H9 (cell line): Measurements from ENCODE around the gene KIFC3. TPM values are rescaled to one million over a fixed set of nuclear protein-coding genes. Genes with fewer than 3 reads are reported as not detected.

Source experiments
- DNase-seq: peaks from one replicate; pipeline ENCODE4 v3.0.0-alpha.2; 2017
- H2AFZ ChIP-seq: one replicate; pipeline ENCODE4 v1.6.1; 2013; ENCODE audit warnings: mild to moderate bottlenecking, low read length, control low read depth, moderate library complexity
- H2AK5ac ChIP-seq: 2 replicates; pipeline ENCODE4 v1.6.1; 2013; ENCODE audit warnings: low read length, control low read depth, mixed read lengths; ENCODE audit not compliant: insufficient read length
- H2BK120ac ChIP-seq: one replicate; pipeline ENCODE4 v1.6.1; 2013; ENCODE audit warnings: low read depth, mild to moderate bottlenecking, low read length, control low read depth, inconsistent platforms; ENCODE audit not compliant: poor library complexity, severe bottlenecking
- H2BK12ac ChIP-seq: 2 replicates; pipeline ENCODE4 v1.6.1; 2013; ENCODE audit warnings: low read length, control low read depth, mixed read lengths, low read depth; ENCODE audit not compliant: insufficient read length
- H2BK15ac ChIP-seq: 2 replicates; pipeline ENCODE4 v1.6.1; 2013; ENCODE audit warnings: low read depth, low read length, control low read depth
- H2BK20ac ChIP-seq: one replicate; pipeline ENCODE4 v1.6.1; 2013; ENCODE audit warnings: low read depth, mild to moderate bottlenecking, low read length, control low read depth, inconsistent platforms; ENCODE audit not compliant: poor library complexity, severe bottlenecking
- H2BK5ac ChIP-seq: 2 replicates; pipeline ENCODE4 v1.6.1; 2013; ENCODE audit warnings: low read length, control low read depth, mixed read lengths; ENCODE audit not compliant: insufficient read length
- H3K14ac ChIP-seq: 2 replicates; pipeline ENCODE4 v1.6.1; 2013; ENCODE audit warnings: low read length, control low read depth; ENCODE audit not compliant: insufficient read depth
- H3K18ac ChIP-seq: 2 replicates; pipeline ENCODE4 v1.6.1; 2013; ENCODE audit warnings: low read depth, mild to moderate bottlenecking, mixed read lengths, low read length, control low read depth; ENCODE audit not compliant: insufficient read length
- H3K23ac ChIP-seq: 2 replicates; pipeline ENCODE4 v1.6.1; 2013; ENCODE audit warnings: low read length, control low read depth, mixed read lengths, low read depth; ENCODE audit not compliant: insufficient read length
- H3K23me2 ChIP-seq: 2 replicates; pipeline ENCODE4 v1.6.1; 2013; ENCODE audit warnings: low read depth, mild to moderate bottlenecking, mixed read lengths, low read length, control low read depth; ENCODE audit not compliant: insufficient read length, poor library complexity, severe bottlenecking
- H3K27ac ChIP-seq: 2 replicates; pipeline ENCODE4 v1.5.1; 2013; ENCODE audit warnings: low read length, control low read depth, mixed read lengths, low read depth; ENCODE audit not compliant: insufficient read length
- H3K27me3 ChIP-seq: 2 replicates; pipeline ENCODE4 v1.6.1; 2013; ENCODE audit warnings: low read length, control low read depth, inconsistent platforms; ENCODE audit not compliant: insufficient read depth
- H3K4ac ChIP-seq: 2 replicates; pipeline ENCODE4 v1.6.1; 2013; ENCODE audit warnings: low read depth, mild to moderate bottlenecking, control low read depth, inconsistent platforms, low read length, moderate library complexity
- H3K4me1 ChIP-seq: 2 replicates; pipeline ENCODE4 v1.6.1; 2013; ENCODE audit warnings: low read length, control low read depth, inconsistent platforms; ENCODE audit not compliant: insufficient read depth
- H3K4me2 ChIP-seq: 2 replicates; pipeline ENCODE4 v1.6.1; 2013; ENCODE audit warnings: low read length, control low read depth, mixed read lengths; ENCODE audit not compliant: insufficient read length, insufficient read depth
- H3K56ac ChIP-seq: 2 replicates; pipeline ENCODE4 v1.6.1; 2013; ENCODE audit warnings: low read depth, mild to moderate bottlenecking, mixed read lengths, low read length, control low read depth; ENCODE audit not compliant: insufficient read length
- H3K79me1 ChIP-seq: 2 replicates; pipeline ENCODE4 v1.6.1; 2013; ENCODE audit warnings: low read depth, mild to moderate bottlenecking, moderate library complexity, low read length, control low read depth, inconsistent platforms; ENCODE audit not compliant: insufficient read depth, poor library complexity, severe bottlenecking
- H3K79me2 ChIP-seq: 2 replicates; pipeline ENCODE4 v1.6.1; 2013; ENCODE audit warnings: low read length, control low read depth, inconsistent platforms; ENCODE audit not compliant: insufficient read depth
- H3K9ac ChIP-seq: 2 replicates; pipeline ENCODE4 v1.6.1; 2013; ENCODE audit warnings: low read length, control low read depth, mixed read lengths; ENCODE audit not compliant: insufficient read length; ENCODE audit errors: extremely low read depth
- H3K9me3 ChIP-seq: one replicate; pipeline ENCODE4 v1.6.1; 2013; ENCODE audit warnings: low read depth, low read length, inconsistent platforms; ENCODE audit not compliant: control insufficient read depth
- H3T11ph ChIP-seq: one replicate; pipeline ENCODE4 v1.6.1; 2013; ENCODE audit warnings: mild to moderate bottlenecking, low read length, control low read depth, inconsistent platforms
- H4K20me1 ChIP-seq: one replicate; pipeline ENCODE4 v1.6.1; 2013; ENCODE audit not compliant: control insufficient read depth, insufficient read length, insufficient read depth
- H4K5ac ChIP-seq: 2 replicates; pipeline ENCODE4 v1.6.1; 2013; ENCODE audit warnings: low read depth, mild to moderate bottlenecking, mixed read lengths, low read length, control low read depth; ENCODE audit not compliant: insufficient read length
- H4K8ac ChIP-seq: replicated peaks from 2 replicates; pipeline ENCODE4 v1.6.1; 2013; ENCODE audit warnings: low read length, control low read depth, mixed read lengths, low read depth; ENCODE audit not compliant: insufficient read length
- H4K91ac ChIP-seq: 2 replicates; pipeline ENCODE4 v1.6.1; 2013; ENCODE audit warnings: low read depth, mild to moderate bottlenecking, moderate library complexity, mixed read lengths, low read length, control low read depth; ENCODE audit not compliant: insufficient read length
- H3K27ac Mint-ChIP-seq, 3 experiments: 2 replicates in 2 of 3; 3 replicates in 1 of 3; pipeline ENCODE4 v1.8.0; 2020 to 2021; ENCODE audit warnings: mixed read lengths in 3 of 3, mild to moderate bottlenecking in 1 of 3, moderate library complexity in 1 of 3
- H3K27me3 Mint-ChIP-seq: 2 replicates; pipeline ENCODE4 v1.8.0; 2021; ENCODE audit warnings: low read depth, mild to moderate bottlenecking, moderate library complexity, mixed read lengths
- H3K36me3 Mint-ChIP-seq, 3 experiments: 2 replicates in 2 of 3; 3 replicates in 1 of 3; pipeline ENCODE4 v1.8.0; 2020 to 2021; ENCODE audit warnings: low read depth in 3 of 3, mixed read lengths in 3 of 3; ENCODE audit not compliant: insufficient read depth in 1 of 3
- H3K4me1 Mint-ChIP-seq, 2 experiments: 2 replicates each; pipeline ENCODE4 v1.8.0; 2020; ENCODE audit warnings: mixed read lengths in 2 of 2
- H3K4me3 Mint-ChIP-seq, 2 experiments: 2 replicates in 1 of 2; 3 replicates in 1 of 2; pipeline ENCODE4 v1.8.0; 2020 to 2021; ENCODE audit warnings: mild to moderate bottlenecking in 2 of 2, mixed read lengths in 2 of 2, moderate library complexity in 1 of 2
- H3K9me3 Mint-ChIP-seq, 2 experiments: 2 replicates in 1 of 2; 3 replicates in 1 of 2; pipeline ENCODE4 v1.8.0; 2020; ENCODE audit warnings: mild to moderate bottlenecking in 2 of 2, mixed read lengths in 2 of 2, moderate library complexity in 1 of 2
- WGBS: extraction: QIAGEN DNeasy Blood & Tissue Kit; methylation state at CpG from one replicate; pipeline ENCODE4 v1.1.7; 2013; ENCODE audit warnings: missing lambda C conversion rate, low lambda C conversion rate, mixed read lengths; ENCODE audit not compliant: insufficient read length; ENCODE audit errors: extremely low coverage; 5-methylcytosine and 5-hydroxymethylcytosine counted together
- microRNA-seq: library from miRNA; unstranded; fragments of <30 nt; microRNA quantifications from one replicate; pipeline ENCODE4, GENCODE V29; 2020; ENCODE audit warnings: borderline microRNAs expressed
- total RNA-seq: library from RNA; stranded (reverse); gene quantifications from 2 replicates; pipeline ENCODE4 v1.2.1, GENCODE V29; 2021
- TF ChIP-seq, protein P1 (sequence below): fragments of 200-600 bp; sonication (generic); conservative IDR thresholded peaks from 3 replicates; pipeline ENCODE4 v1.8.0; 2021; ENCODE audit warnings: antibody characterized with exemption, mild to moderate bottlenecking

Gene KIFC3
- total RNA-seq, 1 experiment from 2014 or later, result 5.0 TPM

- no peak overlapping the region for H3T11ph ChIP-seq
- H3K9me3 Mint-ChIP-seq, result peaks cover 0 to 16% of the 10 kb centered on the region in 2 experiments; a peak in 2 of 5 replicates
Observed at GRCh38 chr16:57709663-57710062, 92.6 kb downstream of the KIFC3 start.

More at GRCh38 chr16:57709663-57710062, 92.6 kb downstream of the KIFC3 start:
- no peak overlapping the region for H3K23ac ChIP-seq
- no peaks in the 10 kb centered on the region for H3K27me3 ChIP-seq
- H2AK5ac ChIP-seq, result no peak overlapping the region
- H3K4me2 ChIP-seq, result no peak overlapping the region
- H2BK5ac ChIP-seq, result no peak overlapping the region
- H2AFZ ChIP-seq, result no peak overlapping the region
- WGBS, result no CpG with 5 or more reads among the region's 3 CpGs
- H2BK12ac ChIP-seq, result no peak overlapping the region
- H2BK120ac ChIP-seq, result no peak overlapping the region
- Mint-ChIP-seq H3K4me1 (no peaks in the 10 kb centered on the region; a peak in 1 of 4 replicates), H3K4me3 (no peak overlapping the region), H3K27me3 (peaks cover 32% of the 10 kb centered on the region), H3K36me3 (no peaks in the 10 kb centered on the region; a peak in 1 of 7 replicates), H3K27ac (no peak overlapping the region)
- DNase-seq, result no peak
- TF ChIP-seq, protein P1, sequence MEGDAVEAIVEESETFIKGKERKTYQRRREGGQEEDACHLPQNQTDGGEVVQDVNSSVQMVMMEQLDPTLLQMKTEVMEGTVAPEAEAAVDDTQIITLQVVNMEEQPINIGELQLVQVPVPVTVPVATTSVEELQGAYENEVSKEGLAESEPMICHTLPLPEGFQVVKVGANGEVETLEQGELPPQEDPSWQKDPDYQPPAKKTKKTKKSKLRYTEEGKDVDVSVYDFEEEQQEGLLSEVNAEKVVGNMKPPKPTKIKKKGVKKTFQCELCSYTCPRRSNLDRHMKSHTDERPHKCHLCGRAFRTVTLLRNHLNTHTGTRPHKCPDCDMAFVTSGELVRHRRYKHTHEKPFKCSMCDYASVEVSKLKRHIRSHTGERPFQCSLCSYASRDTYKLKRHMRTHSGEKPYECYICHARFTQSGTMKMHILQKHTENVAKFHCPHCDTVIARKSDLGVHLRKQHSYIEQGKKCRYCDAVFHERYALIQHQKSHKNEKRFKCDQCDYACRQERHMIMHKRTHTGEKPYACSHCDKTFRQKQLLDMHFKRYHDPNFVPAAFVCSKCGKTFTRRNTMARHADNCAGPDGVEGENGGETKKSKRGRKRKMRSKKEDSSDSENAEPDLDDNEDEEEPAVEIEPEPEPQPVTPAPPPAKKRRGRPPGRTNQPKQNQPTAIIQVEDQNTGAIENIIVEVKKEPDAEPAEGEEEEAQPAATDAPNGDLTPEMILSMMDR, result no peak
- H4K5ac ChIP-seq, result no peak overlapping the region
- H3K18ac ChIP-seq, result no peak overlapping the region
- no peak overlapping the region for H4K8ac ChIP-seq
- H3K56ac ChIP-seq, result no peak overlapping the region
- H4K91ac ChIP-seq, result no peak overlapping the region
- H3K4me1 ChIP-seq, result no peaks in the 10 kb centered on the region
- no peak overlapping the region for H2BK20ac ChIP-seq
- no peaks in the 10 kb centered on the region for H3K23me2 ChIP-seq
- no peak overlapping the region for H3K14ac ChIP-seq
- no peak overlapping the region for H2BK15ac ChIP-seq
- H4K20me1 ChIP-seq, result no peaks in the 10 kb centered on the region
- H3K79me1 ChIP-seq, result no peaks in the 10 kb centered on the region
- H3K9ac ChIP-seq, result no peak overlapping the region
- H3K27ac ChIP-seq, result no peak overlapping the region
- H3K9me3 ChIP-seq, result no peaks in the 10 kb centered on the region
- no peaks in the 10 kb centered on the region for H3K79me2 ChIP-seq
- no peak overlapping the region for H3K4ac ChIP-seq

Small RNA genes lying within 50 kb of the gene (microRNA-seq; reads per million reads assigned to microRNA genes)
- not detected for gene MIR6772

Other genes with a start within 250 kb of the KIFC3 start
- gene ADGRG1, start 173.9 kb downstream of the KIFC3 start, total RNA-seq, result 0.57 and 1.1 TPM in 2 replicates
- 0.46 and 0.64 TPM in 2 replicates for gene ADGRG3, start 134.2 kb downstream of the KIFC3 start, total RNA-seq
- gene DRC7, start 107.7 kb downstream of the KIFC3 start, total RNA-seq, result 0.72 TPM in 1 of 2 replicates, not detected in the other
- gene KATNB1, start 66.7 kb downstream of the KIFC3 start, total RNA-seq, result 25.7 and 29.9 TPM in 2 replicates
- not detected in 2 replicates for gene CNGB1, start 168.6 kb upstream of the KIFC3 start, total RNA-seq
- gene ZNF319, start 198.2 kb upstream of the KIFC3 start, total RNA-seq, result 5.6 and 6.6 TPM in 2 replicates
- gene USB1, start 198.9 kb upstream of the KIFC3 start, total RNA-seq, result 65.0 and 65.6 TPM in 2 replicates
- 32.9 and 33.6 TPM in 2 replicates for gene MMP15, start 223.3 kb upstream of the KIFC3 start, total RNA-seq